Measurements from ENCODE around the gene TRMT1. TPM values are rescaled to one million over a fixed set of nuclear protein-coding genes. Genes with fewer than 3 reads are reported as not detected.

Gene TRMT1
- total and polyA plus RNA-seq, 8 donors: 24.2 to 46.2 (median 33.9) TPM

GRCh38 chr19:13092158-13092543, 24.4 kb downstream of the TRMT1 start:
- no peak overlapping the region for H3K4me3 ChIP-seq
- no peak for DNase-seq
- peaks cover 0 to 12% of the 10 kb centered on the region in 2 donors for H3K27me3 ChIP-seq
- ATAC-seq: no peak
- TF ChIP-seq, protein P1, sequence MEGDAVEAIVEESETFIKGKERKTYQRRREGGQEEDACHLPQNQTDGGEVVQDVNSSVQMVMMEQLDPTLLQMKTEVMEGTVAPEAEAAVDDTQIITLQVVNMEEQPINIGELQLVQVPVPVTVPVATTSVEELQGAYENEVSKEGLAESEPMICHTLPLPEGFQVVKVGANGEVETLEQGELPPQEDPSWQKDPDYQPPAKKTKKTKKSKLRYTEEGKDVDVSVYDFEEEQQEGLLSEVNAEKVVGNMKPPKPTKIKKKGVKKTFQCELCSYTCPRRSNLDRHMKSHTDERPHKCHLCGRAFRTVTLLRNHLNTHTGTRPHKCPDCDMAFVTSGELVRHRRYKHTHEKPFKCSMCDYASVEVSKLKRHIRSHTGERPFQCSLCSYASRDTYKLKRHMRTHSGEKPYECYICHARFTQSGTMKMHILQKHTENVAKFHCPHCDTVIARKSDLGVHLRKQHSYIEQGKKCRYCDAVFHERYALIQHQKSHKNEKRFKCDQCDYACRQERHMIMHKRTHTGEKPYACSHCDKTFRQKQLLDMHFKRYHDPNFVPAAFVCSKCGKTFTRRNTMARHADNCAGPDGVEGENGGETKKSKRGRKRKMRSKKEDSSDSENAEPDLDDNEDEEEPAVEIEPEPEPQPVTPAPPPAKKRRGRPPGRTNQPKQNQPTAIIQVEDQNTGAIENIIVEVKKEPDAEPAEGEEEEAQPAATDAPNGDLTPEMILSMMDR (IDR thresholded peaks at IDR 0.05): no peak
- peaks cover 36 to 47% of the 10 kb centered on the region in 2 donors for H3K4me1 ChIP-seq
- H3K27ac ChIP-seq: peak overlapping the region; percentile 49 to 85
- intact Hi-C loops (cut with DNase I): loop anchor here (5.0 to 10.0 kb wide), 2 partner anchors 105 to 107 kb away; no protein-coding TSS in a partner anchor
- no peaks in the 10 kb centered on the region for H3K9me3 ChIP-seq
- H3K36me3 ChIP-seq: peaks cover 0 to 24% of the 10 kb centered on the region in 2 donors

- DNase-seq: peak in 3 of 4 donors; percentile 72 to 95 (median 88)
- peak overlapping the region; percentile 49 to 85 for H3K27ac ChIP-seq
- peak; percentile 43 for ATAC-seq
- no peaks in the 10 kb centered on the region for H3K9me3 ChIP-seq
- intact Hi-C loops (cut with DNase I): loop anchor here (5.0 to 10.0 kb wide), 2 partner anchors 104 to 107 kb away; no protein-coding TSS in a partner anchor
- H3K36me3 ChIP-seq: peaks cover 0 to 24% of the 10 kb centered on the region in 2 donors
- peaks cover 0 to 9% of the 10 kb centered on the region in 2 donors for H3K27me3 ChIP-seq
- peaks cover 36 to 41% of the 10 kb centered on the region in 2 donors for H3K4me1 ChIP-seq
- TF ChIP-seq, protein P1 (IDR thresholded peaks at IDR 0.05): no peak
- H3K4me3 ChIP-seq: no peak overlapping the region
These were observed 25.0 kb downstream of the TRMT1 start for GRCh38 chr19:13091400-13092157.

DNA sequence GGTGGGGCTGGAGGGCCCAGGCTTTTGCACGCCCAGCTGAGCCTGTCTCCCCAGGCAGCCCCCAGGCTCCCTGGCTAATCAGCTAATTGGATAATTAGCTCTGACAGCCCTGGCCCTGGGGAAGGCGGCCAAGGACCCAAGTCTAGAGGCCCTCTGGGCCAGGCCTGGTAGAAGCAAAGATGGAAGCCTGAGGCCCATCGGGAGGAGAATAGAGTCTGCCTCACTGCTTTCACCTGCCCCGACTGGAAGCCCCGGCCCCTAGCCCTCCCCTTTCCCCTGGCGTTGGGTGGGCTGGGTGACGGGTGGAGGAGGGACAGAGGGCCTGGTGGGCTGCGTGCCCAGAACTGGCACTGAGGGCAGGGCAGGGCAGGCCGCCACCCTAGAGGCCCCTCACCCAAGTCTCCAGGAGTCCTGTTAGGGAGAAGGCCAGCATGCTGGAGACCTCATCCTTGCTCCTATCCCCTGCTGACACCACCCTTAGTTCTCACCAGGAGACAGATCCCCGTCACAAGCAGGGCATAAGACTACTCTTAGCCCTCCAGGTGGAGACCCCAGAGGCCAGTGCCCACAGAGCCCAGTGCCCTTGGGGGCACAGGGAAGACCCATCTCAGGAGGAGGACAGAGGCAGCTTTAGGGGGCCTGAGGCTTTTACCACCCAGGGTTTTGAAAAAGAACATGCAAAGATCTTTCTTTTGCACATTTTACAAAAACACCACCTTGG, 25.9 kb downstream of the TRMT1 start:
- peak overlapping the region; percentile 28 to 85 for H3K27ac ChIP-seq
- peaks cover 0 to 24% of the 10 kb centered on the region in 2 donors for H3K36me3 ChIP-seq
- H3K4me3 ChIP-seq: no peak overlapping the region
- H3K27me3 ChIP-seq: peaks cover 0 to 5% of the 10 kb centered on the region in 2 donors
- H3K4me1 ChIP-seq: peaks cover 37 to 40% of the 10 kb centered on the region in 2 donors
- no peaks in the 10 kb centered on the region for H3K9me3 ChIP-seq
- DNase-seq (peak in 1 of 4 donors; percentile 66), ATAC-seq (no peak)
- TF ChIP-seq, protein P1 (IDR thresholded peaks at IDR 0.05): no peak
- intact Hi-C loops (cut with DNase I): loop anchor here (5.0 to 10.0 kb wide), 2 partner anchors 103 to 106 kb away; no protein-coding TSS in a partner anchor

GRCh38 chr19:13089857-13090507, 26.6 kb downstream of the TRMT1 start:
- Histone ChIP-seq H3K9me3 (no peaks in the 10 kb centered on the region), H3K4me3 (no peak overlapping the region), H3K36me3 (peaks cover 0 to 18% of the 10 kb centered on the region in 2 donors), H3K4me1 (peaks cover 37 to 44% of the 10 kb centered on the region in 2 donors), H3K27ac (peak overlapping the region; percentile 28 to 85), H3K27me3 (no peaks in the 10 kb centered on the region)
- intact Hi-C loops (cut with DNase I): loop anchor here (5.0 to 10.0 kb wide), 2 partner anchors 103 to 105 kb away; no protein-coding TSS in a partner anchor
- ATAC-seq (no peak), DNase-seq (no peak)
- TF ChIP-seq, protein P1 (IDR thresholded peaks at IDR 0.05): no peak

All from left lung (tissue), 10 donors.